ENCODE measurements around the gene DERA. TPM values are rescaled to one million over a fixed set of nuclear protein-coding genes. Genes with fewer than 3 reads are reported as not detected.

DERA gene
- total and polyA plus RNA-seq, 2 donors from 2014 or later, result 40.2 to 59.5 TPM

GRCh38 chr12:15972894-15973293 is 61.8 kb downstream of the DERA start:
- no peak overlapping the region for H3K4me3 ChIP-seq (ENCODE audit: low read length in 3 of 3)
- no peaks in the 10 kb centered on the region for H3K9me3 ChIP-seq (ENCODE audit: control insufficient read depth in 2 of 3, insufficient read depth in 1 of 3, low read length in 3 of 3)
- peaks cover 0 to under 1% (median 0%) of the 10 kb centered on the region in 3 donors for H3K4me1 ChIP-seq (ENCODE audit: control insufficient read depth in 2 of 3, insufficient read depth in 2 of 3, low read depth in 1 of 3, low read length in 3 of 3)
- FAIRE-seq (no peak), DNase-seq (no peak)
- no peak overlapping the region for H3K27ac ChIP-seq (ENCODE audit: low read depth in 2 of 2, low read length in 2 of 2)
- no peak for TF ChIP-seq CTCF (IDR thresholded peaks at IDR 0.05; ENCODE audit: borderline replicate concordance, extremely low read depth, insufficient read depth)
- H3K27me3 ChIP-seq (ENCODE audit: control insufficient read depth, insufficient read depth, low read length), result no peaks in the 10 kb centered on the region
- H3K36me3 ChIP-seq (ENCODE audit: control insufficient read depth in 2 of 3, insufficient read depth in 3 of 3, low read length in 3 of 3), result peaks cover 0 to 4% (median 4%) of the 10 kb centered on the region in 3 donors
- no peak overlapping the region for H3K9ac ChIP-seq (ENCODE audit: low read length in 3 of 3)
- intact Hi-C loops (cut with DNase I), result no loop called here

DNA sequence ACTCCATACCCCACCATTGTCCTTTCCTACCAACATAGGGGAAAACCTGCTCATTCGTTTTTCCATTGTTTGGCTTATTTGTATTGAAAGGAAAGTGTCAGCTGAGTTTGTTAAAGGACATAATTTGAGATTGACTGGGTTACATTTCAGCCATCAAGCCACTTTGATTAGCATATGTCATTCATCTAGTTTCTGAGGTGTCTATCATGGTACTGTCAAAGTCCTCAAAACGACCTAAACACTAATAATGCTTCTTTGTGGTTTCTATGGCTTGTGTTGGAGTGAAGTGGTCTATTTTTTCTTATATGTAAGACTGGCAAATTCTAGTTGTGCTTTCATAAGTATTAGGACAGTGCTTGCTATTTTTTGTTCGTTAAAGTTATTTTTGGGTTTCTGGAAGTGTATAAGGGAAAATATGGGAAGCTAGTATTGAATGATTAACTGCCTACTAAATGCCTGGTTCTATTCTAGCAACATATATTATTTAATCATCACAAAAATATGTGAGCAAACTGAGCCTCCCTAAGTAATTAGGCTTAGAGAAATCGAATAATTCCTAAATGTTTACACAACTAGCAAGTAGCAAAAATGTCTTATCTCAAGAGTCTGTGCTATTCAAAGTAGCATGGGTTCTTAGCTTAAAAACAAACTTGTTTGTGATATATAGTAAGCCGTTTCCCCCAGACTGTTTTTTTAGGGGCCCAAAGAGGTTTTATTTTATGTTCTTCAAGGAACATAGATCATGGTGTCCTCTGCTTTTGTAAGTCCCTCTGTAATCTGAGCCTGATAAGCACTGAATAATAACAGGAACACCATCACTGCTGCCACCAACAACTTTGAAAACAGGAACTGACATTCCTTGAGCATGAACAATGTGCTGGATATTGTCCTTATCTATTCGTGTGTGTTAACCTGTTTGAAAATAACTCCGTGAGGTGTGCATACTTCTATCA is 67.1 kb downstream of the DERA start:
- intact Hi-C loops (cut with DNase I), result no loop called here
- no peaks in the 10 kb centered on the region for H3K27me3 ChIP-seq (ENCODE audit: control insufficient read depth, insufficient read depth, low read length)
- DNase-seq (peak in 2 of 5 donors; percentile 73 to 77), FAIRE-seq (no peak)
- no peaks in the 10 kb centered on the region for H3K9me3 ChIP-seq (ENCODE audit: control insufficient read depth in 2 of 3, insufficient read depth in 1 of 3, low read length in 3 of 3)
- H3K27ac ChIP-seq (ENCODE audit: low read depth in 2 of 2, low read length in 2 of 2), result peak overlapping the region; percentile 24 to 75
- H3K9ac ChIP-seq (ENCODE audit: low read length in 3 of 3), result no peak overlapping the region
- peaks cover 0 to 4% (median 0%) of the 10 kb centered on the region in 3 donors for H3K36me3 ChIP-seq (ENCODE audit: control insufficient read depth in 2 of 3, insufficient read depth in 3 of 3, low read length in 3 of 3)
- no peak for TF ChIP-seq CTCF (IDR thresholded peaks at IDR 0.05; ENCODE audit: borderline replicate concordance, extremely low read depth, insufficient read depth)
- H3K4me1 ChIP-seq (ENCODE audit: control insufficient read depth in 2 of 3, insufficient read depth in 2 of 3, low read depth in 1 of 3, low read length in 3 of 3), result peaks cover 6 to 12% (median 9%) of the 10 kb centered on the region in 3 donors
- no peak overlapping the region for H3K4me3 ChIP-seq (ENCODE audit: low read length in 3 of 3)

DNA sequence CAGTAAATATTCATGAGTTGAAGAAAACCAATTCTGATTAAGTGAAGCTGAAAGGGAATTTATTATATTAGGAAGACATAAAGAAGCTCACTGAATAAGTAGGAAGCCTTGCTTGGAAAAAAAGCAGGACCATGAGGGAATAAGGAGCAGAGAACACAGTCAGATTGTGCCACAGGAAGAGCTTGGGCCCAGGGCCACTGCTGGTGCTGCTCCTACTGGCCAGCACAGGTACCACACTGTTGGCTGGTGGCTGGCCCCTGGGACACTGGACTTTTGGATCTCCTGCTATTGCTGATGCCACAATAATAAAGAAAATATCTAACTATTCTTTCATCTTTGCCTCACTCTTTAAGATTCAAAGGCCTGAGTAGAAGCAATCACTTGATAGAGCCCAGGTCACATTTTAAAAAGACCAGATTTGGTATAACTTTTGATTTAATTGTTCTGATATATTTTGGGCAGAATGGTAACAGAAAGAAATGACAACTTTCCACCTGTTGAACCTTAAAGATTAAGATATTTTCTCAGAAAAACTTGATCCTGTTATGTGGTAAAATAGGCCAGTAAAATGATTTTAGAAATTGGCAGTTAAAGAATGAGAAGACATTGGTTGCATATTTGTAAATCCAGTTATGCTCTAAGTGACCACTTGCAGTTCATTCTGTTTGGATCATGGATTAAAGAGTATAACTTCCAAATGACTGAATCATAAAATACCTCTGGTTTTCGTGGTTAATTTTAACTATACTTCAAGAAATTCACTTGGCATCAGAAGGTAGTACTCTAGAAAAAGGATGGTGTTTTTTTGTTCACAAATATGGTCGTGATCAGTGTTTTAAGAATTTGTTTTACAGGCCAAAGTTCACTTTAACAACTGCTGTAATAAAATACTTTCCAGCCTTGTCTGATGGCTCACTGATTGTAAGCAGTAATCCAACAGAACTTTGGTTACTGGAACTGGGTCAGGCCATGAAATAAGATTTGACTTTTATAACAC is 68.3 kb downstream of the DERA start:
- no peaks in the 10 kb centered on the region for H3K27me3 ChIP-seq (ENCODE audit: control insufficient read depth, insufficient read depth, low read length)
- no peak for DNase-seq
- H3K9me3 ChIP-seq (ENCODE audit: control insufficient read depth in 2 of 3, insufficient read depth in 1 of 3, low read length in 3 of 3), result no peaks in the 10 kb centered on the region
- peaks cover 6 to 22% (median 15%) of the 10 kb centered on the region in 3 donors for H3K4me1 ChIP-seq (ENCODE audit: control insufficient read depth in 2 of 3, insufficient read depth in 2 of 3, low read depth in 1 of 3, low read length in 3 of 3)
- FAIRE-seq, result no peak
- intact Hi-C loops (cut with DNase I), result no loop called here
- TF ChIP-seq CTCF (IDR thresholded peaks at IDR 0.05; ENCODE audit: borderline replicate concordance, extremely low read depth, insufficient read depth), result peak; percentile 27
- H3K9ac ChIP-seq (ENCODE audit: low read length in 3 of 3), result peak overlapping the region in 1 of 3 donors; percentile 7
- H3K27ac ChIP-seq (ENCODE audit: low read depth in 2 of 2, low read length in 2 of 2), result peak overlapping the region; percentile 24 to 75
- peaks cover 0 to 4% (median 4%) of the 10 kb centered on the region in 3 donors for H3K36me3 ChIP-seq (ENCODE audit: control insufficient read depth in 2 of 3, insufficient read depth in 3 of 3, low read length in 3 of 3)
- H3K4me3 ChIP-seq (ENCODE audit: low read length in 3 of 3), result no peak overlapping the region

Measured in kidney (tissue), 14 donors.